ENCODE results near the gene ACSBG1. TPM values are rescaled to one million over a fixed set of nuclear protein-coding genes. Genes with fewer than 3 reads are reported as not detected.

ACSBG1 gene
- total RNA-seq, 1 experiment from 2014 or later: 1.2 TPM

DNA sequence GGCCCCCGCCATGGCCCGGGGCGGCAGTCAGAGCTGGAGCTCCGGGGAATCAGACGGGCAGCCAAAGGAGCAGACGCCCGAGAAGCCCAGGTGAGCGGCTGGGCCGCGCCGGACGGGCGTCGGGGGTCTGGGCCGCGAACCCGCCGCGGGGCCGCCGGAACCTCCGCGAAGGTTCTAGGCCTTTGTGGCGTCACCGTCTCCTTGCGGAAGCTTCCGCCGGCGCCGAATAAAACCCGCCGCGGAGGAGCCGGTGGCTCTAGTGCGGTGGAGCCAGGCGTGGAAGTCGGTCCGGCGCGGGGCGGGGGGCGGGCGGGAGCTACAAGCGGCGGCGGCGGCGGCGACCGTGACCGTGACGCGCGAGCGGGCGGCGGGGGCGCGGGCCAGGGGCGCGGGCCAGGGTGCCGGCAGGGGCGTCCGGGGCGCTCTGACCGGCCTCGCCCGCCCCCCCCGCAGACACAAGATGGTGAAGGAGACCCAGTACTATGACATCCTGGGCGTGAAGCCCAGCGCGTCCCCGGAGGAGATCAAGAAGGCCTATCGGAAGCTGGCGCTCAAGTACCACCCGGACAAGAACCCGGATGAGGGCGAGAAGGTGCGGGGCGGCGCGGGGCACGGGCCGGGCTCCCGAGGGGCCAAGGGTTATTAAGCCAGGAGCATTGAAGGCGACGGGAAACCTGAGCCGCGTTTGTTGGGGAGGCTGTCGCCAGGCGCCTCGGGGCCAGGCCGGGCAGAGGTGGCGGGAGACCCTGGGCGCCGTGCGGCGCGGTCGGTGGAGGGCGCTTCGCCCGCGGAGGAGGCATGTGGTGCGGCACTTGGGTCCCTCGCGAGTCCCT, 30.2 kb upstream of the ACSBG1 start, which contains the start of gene DNAJA4:
Gene DNAJA4, plus strand, starts transcription at position 259 of the 833 bp plus-strand sequence. Its CDS starts 202 bp downstream, at position 461.
- H3K9me2 ChIP-seq (ENCODE audit: insufficient read depth): no peaks in the 10 kb centered on the region
- H3K79me2 ChIP-seq (ENCODE audit: low read depth): no peaks in the 10 kb centered on the region
- POLR2A ChIA-PET (ENCODE audit: unreplicated experiment): no interaction called here
- H3K9me3 ChIP-seq (ENCODE audit: insufficient read depth, low read depth): no peaks in the 10 kb centered on the region
- H3K4me1 ChIP-seq (replicated peaks; ENCODE audit: insufficient read depth): peaks cover 6% of the 10 kb centered on the region
- intact Hi-C loops (cut with micrococcal nuclease; ENCODE audit: unreplicated experiment): no loop called here
- H4K20me1 ChIP-seq (ENCODE audit: insufficient read depth): no peaks in the 10 kb centered on the region
- peaks cover 5% of the 10 kb centered on the region for H3F3A ChIP-seq (ENCODE audit: insufficient read depth, low read depth)
- no peak within 1 kb of the TSS for H2AFZ ChIP-seq
- no peak within 1 kb of the TSS for H3K27ac ChIP-seq
- H3K36me3 ChIP-seq (ENCODE audit: low read depth): no peaks in the 10 kb centered on the region
- no peak within 1 kb of the TSS for H3K4me2 ChIP-seq
- no peak within 1 kb of the TSS for H3K4me3 ChIP-seq
- CTCF ChIA-PET: no interaction called here
- no peak for DNase-seq
- no TSS peak for BruUV-seq (replicated peaks)
- no peaks in the 10 kb centered on the region for H3K27me3 ChIP-seq (ENCODE audit: insufficient read depth, low read depth)
- TF ChIP-seq CTCF (conservative IDR thresholded peaks at IDR 0.05): no peak
- TF ChIP-seq EZH2 (IDR thresholded peaks at IDR 0.05; ENCODE audit: low read depth): no peak

DNA sequence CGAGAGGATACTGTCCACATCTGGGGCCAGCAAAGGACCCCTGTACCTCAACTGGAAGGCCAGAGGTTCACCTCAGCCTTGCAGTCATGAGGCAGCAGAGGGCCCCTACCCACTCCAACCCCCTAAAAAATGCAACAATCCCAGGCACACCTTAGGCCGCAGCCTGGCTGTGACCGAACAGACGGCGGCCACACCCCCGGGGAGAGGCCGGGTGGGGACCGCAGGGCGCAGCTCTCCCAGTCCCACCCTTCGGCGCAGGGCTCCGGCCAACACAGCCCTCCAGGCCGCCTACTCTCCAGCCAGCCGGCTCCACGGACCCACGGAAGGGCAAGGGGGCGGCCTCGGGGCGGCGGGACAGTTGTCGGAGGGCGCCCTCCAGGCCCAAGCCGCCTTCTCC, 29.5 kb upstream of the ACSBG1 start:
- intact Hi-C loops (cut with micrococcal nuclease; ENCODE audit: unreplicated experiment): no loop called here
- Histone ChIP-seq H3K4me1 (replicated peaks; ENCODE audit: insufficient read depth) (peaks cover 13% of the 10 kb centered on the region), H3F3A (ENCODE audit: insufficient read depth, low read depth) (peaks cover 9% of the 10 kb centered on the region), H3K79me2 (ENCODE audit: low read depth) (no peaks in the 10 kb centered on the region), H3K9me2 (ENCODE audit: insufficient read depth) (no peaks in the 10 kb centered on the region), H3K36me3 (ENCODE audit: low read depth) (no peaks in the 10 kb centered on the region), H3K9me3 (ENCODE audit: insufficient read depth, low read depth) (no peaks in the 10 kb centered on the region), H3K27me3 (ENCODE audit: insufficient read depth, low read depth) (no peaks in the 10 kb centered on the region), H3K27ac (no peak overlapping the region), H3K4me3 (no peak overlapping the region), H2AFZ (no peak overlapping the region), H4K20me1 (ENCODE audit: insufficient read depth) (no peaks in the 10 kb centered on the region), H3K4me2 (no peak overlapping the region)
- no peak for DNase-seq
- TF ChIP-seq EZH2 (IDR thresholded peaks at IDR 0.05; ENCODE audit: low read depth) (no peak), CTCF (conservative IDR thresholded peaks at IDR 0.05) (no peak)
- ChIA-PET POLR2A (ENCODE audit: unreplicated experiment) (no interaction called here), CTCF (no interaction called here)
- BruUV-seq (replicated peaks): no TSS peak

DNA sequence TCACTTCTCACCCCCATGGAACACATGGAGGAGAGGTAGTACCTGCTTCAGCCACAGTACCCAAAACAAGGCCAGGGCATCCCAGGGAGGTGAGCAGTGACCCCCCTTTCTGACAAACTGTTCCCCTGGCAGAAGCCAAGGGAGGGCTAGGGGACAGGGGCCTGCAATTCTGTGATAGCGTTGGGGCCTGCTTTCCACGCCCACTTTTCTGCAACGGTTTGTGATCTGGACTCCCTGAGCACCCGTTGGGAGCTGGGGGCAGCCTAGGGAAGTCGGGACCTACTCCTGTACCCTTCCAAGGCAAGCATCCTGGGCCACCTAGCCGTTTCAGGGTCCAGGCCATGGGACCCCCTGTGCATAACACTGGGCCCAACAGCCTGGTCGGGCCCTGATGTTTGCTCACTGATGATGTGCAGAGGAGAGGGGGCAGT, 29.0 kb upstream of the ACSBG1 start:
- Histone ChIP-seq H3F3A (ENCODE audit: insufficient read depth, low read depth) (peaks cover 11% of the 10 kb centered on the region), H3K4me1 (replicated peaks; ENCODE audit: insufficient read depth) (peaks cover 18% of the 10 kb centered on the region), H3K79me2 (ENCODE audit: low read depth) (no peaks in the 10 kb centered on the region), H3K27ac (no peak overlapping the region), H4K20me1 (ENCODE audit: insufficient read depth) (no peaks in the 10 kb centered on the region), H3K36me3 (ENCODE audit: low read depth) (no peaks in the 10 kb centered on the region), H3K4me3 (no peak overlapping the region), H3K9me2 (ENCODE audit: insufficient read depth) (no peaks in the 10 kb centered on the region), H2AFZ (no peak overlapping the region), H3K27me3 (ENCODE audit: insufficient read depth, low read depth) (no peaks in the 10 kb centered on the region), H3K4me2 (no peak overlapping the region), H3K9me3 (ENCODE audit: insufficient read depth, low read depth) (no peaks in the 10 kb centered on the region)
- no TSS peak for BruUV-seq (replicated peaks)
- intact Hi-C loops (cut with micrococcal nuclease; ENCODE audit: unreplicated experiment): no loop called here
- TF ChIP-seq EZH2 (IDR thresholded peaks at IDR 0.05; ENCODE audit: low read depth) (no peak), CTCF (conservative IDR thresholded peaks at IDR 0.05) (no peak)
- no peak for DNase-seq
- CTCF ChIA-PET: no interaction called here
- POLR2A ChIA-PET (ENCODE audit: unreplicated experiment): interaction anchor here (0.6 kb wide), 1 partner anchor 165 kb away, joined by 4 read pairs; no protein-coding TSS in a partner anchor

Measured in PC-9 (cell line).